ENCODE data around the gene RPUSD1. TPM values are rescaled to one million over a fixed set of nuclear protein-coding genes. Genes with fewer than 3 reads are reported as not detected.

The RPUSD1 gene
- polyA plus RNA-seq, 1 of the 3 experiments (the other 2 are of a cell fraction), result 27.7 TPM

DNA sequence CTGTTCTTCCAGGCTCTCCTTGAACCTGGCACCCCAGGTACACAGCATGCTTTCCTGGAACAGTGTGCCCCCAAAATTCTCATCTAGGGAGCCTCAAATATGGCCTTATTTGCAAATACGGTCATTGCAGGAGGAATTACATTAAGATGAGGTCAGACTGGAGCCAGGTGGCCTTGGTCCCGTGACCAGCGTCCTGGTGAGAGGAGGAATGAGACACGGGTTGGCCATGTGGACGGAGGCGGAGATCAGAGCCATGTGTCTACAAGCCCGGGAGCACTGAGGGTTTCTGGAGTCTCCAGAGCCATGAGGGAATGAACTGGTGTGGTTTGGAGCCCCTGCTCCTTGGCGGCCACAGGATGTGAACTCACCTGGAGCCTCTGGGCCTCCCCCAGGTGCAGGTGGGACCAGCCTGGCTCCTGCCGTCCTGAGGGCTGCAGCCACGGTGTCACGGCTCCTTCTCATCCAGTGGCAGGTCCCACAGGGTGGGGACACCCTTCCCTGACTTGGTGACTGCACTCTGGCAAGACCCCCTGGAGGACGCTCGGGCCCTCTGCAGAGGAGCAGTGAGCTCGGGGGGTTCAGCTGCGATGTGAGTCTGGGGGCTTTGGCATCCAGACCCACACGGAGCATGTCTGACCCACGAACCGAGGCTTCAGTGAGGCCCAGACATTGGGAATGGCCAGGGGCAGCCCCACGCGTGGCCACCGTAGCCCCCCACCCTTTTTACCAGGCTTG is 34.2 kb upstream of the RPUSD1 start:
- Histone ChIP-seq H3K9me2 (no peaks in the 10 kb centered on the region), H3K4me2 (no peak overlapping the region), H2AFZ (ENCODE audit: low read depth) (no peak overlapping the region), H3K9me3 (no peaks in the 10 kb centered on the region), H3K4me3 (ENCODE audit: low read depth in 2 of 2, low read length in 1 of 2) (no peak overlapping the region), H3K36me3 (replicated peaks in 1 of 2; ENCODE audit: control insufficient read depth in 1 of 2, insufficient read depth in 2 of 2, low read length in 1 of 2) (no peaks in the 10 kb centered on the region), H3K27me3 (ENCODE audit: insufficient read depth) (peaks cover 67% of the 10 kb centered on the region), H3K9ac (no peak overlapping the region), H3K27ac (ENCODE audit: low read depth in 2 of 2, low read length in 1 of 2) (no peak overlapping the region), H4K20me1 (ENCODE audit: insufficient read depth) (no peaks in the 10 kb centered on the region), H3K79me2 (ENCODE audit: insufficient read depth) (no peaks in the 10 kb centered on the region), H3F3A (replicated peaks; ENCODE audit: insufficient read depth) (no peaks in the 10 kb centered on the region), H3K4me1 (ENCODE audit: control insufficient read depth in 1 of 2, insufficient read depth in 2 of 2, low read depth in 1 of 2, low read length in 1 of 2) (peaks cover 0 to 5% of the 10 kb centered on the region in 2 experiments; a peak in 2 of 4 replicates)
- ChIA-PET CTCF (interaction anchor here (0.8 to 1.2 kb wide), 3 partner anchors 231 to 281 kb away, joined by 3 read pairs; no protein-coding TSS in a partner anchor), POLR2A (no interaction called here)
- TF ChIP-seq TAF1 (IDR thresholded peaks at IDR 0.05; ENCODE audit: borderline replicate concordance, low read depth, low read length), result no peak
- TF ChIP-seq, protein P1, sequence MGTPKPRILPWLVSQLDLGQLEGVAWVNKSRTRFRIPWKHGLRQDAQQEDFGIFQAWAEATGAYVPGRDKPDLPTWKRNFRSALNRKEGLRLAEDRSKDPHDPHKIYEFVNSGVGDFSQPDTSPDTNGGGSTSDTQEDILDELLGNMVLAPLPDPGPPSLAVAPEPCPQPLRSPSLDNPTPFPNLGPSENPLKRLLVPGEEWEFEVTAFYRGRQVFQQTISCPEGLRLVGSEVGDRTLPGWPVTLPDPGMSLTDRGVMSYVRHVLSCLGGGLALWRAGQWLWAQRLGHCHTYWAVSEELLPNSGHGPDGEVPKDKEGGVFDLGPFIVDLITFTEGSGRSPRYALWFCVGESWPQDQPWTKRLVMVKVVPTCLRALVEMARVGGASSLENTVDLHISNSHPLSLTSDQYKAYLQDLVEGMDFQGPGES (IDR thresholded peaks at IDR 0.05; ENCODE audit: low read depth, low read length), result no peak
- no peak for TF ChIP-seq POLR2AphosphoS5 (IDR thresholded peaks at IDR 0.05; ENCODE audit: low read depth, low read length)
- no peak for TF ChIP-seq TCF12 (IDR thresholded peaks at IDR 0.05)
- TF ChIP-seq, protein P2, sequence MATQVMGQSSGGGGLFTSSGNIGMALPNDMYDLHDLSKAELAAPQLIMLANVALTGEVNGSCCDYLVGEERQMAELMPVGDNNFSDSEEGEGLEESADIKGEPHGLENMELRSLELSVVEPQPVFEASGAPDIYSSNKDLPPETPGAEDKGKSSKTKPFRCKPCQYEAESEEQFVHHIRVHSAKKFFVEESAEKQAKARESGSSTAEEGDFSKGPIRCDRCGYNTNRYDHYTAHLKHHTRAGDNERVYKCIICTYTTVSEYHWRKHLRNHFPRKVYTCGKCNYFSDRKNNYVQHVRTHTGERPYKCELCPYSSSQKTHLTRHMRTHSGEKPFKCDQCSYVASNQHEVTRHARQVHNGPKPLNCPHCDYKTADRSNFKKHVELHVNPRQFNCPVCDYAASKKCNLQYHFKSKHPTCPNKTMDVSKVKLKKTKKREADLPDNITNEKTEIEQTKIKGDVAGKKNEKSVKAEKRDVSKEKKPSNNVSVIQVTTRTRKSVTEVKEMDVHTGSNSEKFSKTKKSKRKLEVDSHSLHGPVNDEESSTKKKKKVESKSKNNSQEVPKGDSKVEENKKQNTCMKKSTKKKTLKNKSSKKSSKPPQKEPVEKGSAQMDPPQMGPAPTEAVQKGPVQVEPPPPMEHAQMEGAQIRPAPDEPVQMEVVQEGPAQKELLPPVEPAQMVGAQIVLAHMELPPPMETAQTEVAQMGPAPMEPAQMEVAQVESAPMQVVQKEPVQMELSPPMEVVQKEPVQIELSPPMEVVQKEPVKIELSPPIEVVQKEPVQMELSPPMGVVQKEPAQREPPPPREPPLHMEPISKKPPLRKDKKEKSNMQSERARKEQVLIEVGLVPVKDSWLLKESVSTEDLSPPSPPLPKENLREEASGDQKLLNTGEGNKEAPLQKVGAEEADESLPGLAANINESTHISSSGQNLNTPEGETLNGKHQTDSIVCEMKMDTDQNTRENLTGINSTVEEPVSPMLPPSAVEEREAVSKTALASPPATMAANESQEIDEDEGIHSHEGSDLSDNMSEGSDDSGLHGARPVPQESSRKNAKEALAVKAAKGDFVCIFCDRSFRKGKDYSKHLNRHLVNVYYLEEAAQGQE (IDR thresholded peaks at IDR 0.05; ENCODE audit: low read depth, low read length), result no peak
- TF ChIP-seq EZH2phosphoT487 (IDR thresholded peaks at IDR 0.05; ENCODE audit: borderline replicate concordance, low read depth), result no peak
- no peak for TF ChIP-seq MXI1 (IDR thresholded peaks at IDR 0.05; ENCODE audit: low read depth, low read length)
- TF ChIP-seq ELF1 (IDR thresholded peaks at IDR 0.05), result no peak
- TF ChIP-seq, protein P3, sequence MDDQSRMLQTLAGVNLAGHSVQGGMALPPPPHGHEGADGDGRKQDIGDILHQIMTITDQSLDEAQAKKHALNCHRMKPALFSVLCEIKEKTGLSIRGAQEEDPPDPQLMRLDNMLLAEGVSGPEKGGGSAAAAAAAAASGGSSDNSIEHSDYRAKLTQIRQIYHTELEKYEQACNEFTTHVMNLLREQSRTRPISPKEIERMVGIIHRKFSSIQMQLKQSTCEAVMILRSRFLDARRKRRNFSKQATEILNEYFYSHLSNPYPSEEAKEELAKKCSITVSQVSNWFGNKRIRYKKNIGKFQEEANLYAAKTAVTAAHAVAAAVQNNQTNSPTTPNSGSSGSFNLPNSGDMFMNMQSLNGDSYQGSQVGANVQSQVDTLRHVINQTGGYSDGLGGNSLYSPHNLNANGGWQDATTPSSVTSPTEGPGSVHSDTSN (IDR thresholded peaks at IDR 0.05), result no peak
- TF ChIP-seq, protein P4, sequence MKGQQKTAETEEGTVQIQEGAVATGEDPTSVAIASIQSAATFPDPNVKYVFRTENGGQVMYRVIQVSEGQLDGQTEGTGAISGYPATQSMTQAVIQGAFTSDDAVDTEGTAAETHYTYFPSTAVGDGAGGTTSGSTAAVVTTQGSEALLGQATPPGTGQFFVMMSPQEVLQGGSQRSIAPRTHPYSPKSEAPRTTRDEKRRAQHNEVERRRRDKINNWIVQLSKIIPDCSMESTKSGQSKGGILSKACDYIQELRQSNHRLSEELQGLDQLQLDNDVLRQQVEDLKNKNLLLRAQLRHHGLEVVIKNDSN (IDR thresholded peaks at IDR 0.05; ENCODE audit: borderline replicate concordance, low read depth), result no peak
- no peak for TF ChIP-seq YY1 (IDR thresholded peaks at IDR 0.05; ENCODE audit: low read depth)
- no peak for TF ChIP-seq RFX5 (IDR thresholded peaks at IDR 0.05; ENCODE audit: low read length)
- TF ChIP-seq RXRA (IDR thresholded peaks at IDR 0.05; ENCODE audit: borderline replicate concordance, low read depth), result no peak
- DNase-seq, result no peak
- WGBS (ENCODE audit: low lambda C conversion rate), result 35% methylated on average over 16 of the region's 21 CpGs
